Effector CD4-positive, alpha-beta T cell (primary cell): ENCODE results near the gene KRTAP4-3.
"Not testable (repeated sequence)": the region's sequence is repeated elsewhere in the genome, so short reads cannot be mapped to it uniquely, and the experiment has no call there.

Experiments used
- DNase-seq: peaks from one replicate; pipeline ENCODE4 v3.0.0-alpha.2; 2020

The KRTAP4-3 gene

DNA sequence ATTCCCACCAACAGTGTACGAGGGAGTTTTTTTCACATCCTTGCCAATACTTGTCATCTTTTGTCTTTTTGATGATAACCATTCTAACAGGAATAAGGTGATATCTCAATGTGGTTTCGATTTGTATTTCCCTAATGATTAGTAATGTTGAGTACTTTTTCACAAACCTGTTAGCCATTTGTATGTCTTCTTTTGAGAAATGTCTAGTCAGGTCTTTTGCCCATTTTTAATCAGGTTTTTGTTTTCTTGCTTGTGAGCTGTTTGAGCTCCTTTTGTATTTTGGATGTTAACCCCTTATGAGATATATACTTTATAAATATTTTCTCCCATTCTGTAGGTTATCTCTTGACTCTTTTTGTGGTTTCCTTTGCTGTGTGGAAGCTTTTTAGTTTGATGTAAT lies 16.5 kb downstream of the KRTAP4-3 start:
- no peak for DNase-seq

DNA sequence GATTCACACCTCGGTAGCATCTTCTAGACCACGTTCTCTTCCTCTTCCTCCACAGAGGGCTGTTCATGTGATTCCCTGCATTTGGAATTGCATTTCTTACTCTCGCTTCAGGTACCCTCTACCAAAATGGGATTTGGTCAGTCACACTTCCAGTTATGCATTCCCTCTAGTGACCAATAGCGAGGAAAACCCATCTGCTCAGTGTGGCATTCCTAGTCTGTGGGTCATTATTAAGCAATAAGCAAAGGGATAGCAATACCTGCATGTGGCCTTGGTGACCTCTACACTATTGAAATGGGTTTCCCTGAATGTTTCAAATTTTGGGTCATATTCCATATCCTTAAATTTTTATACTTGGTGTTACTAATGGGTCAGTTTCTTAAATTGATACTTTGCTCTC lies 18.0 kb downstream of the KRTAP4-3 start:
- DNase-seq: no peak

- no peak for DNase-seq
Measured at GRCh38 chr17:41149652-41149985, 18.4 kb downstream of the KRTAP4-3 start, which contains the start of gene KRTAP4-5. KRTAP4-5 (minus strand) TSS chr17:41149825; CDS start chr17:41149767, 58 bp downstream.

- not testable (repeated sequence) for DNase-seq
Measured at GRCh38 chr17:41148971-41149651, 18.9 kb downstream of the KRTAP4-3 start.

GRCh38 chr17:41147531-41148204 lies 20.4 kb downstream of the KRTAP4-3 start:
- DNase-seq: no peak

DNA sequence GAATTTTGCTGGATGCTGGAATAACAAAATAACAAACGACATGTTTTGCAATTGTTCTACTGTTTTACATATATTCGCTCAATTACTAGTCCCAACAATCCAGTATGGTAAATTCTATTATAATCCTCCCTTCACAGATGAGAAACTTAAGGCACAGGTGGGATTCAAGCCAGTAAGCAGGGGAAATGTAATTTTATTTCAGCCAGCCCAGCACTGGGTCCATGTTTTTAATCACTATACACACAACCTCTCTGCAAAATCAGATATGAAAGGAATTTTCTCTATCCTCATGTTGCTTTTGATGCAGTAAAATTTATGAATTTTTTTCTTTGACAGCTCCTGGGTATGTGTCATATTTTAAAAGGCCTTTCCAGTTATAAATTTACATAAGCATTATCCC lies 22.8 kb downstream of the KRTAP4-3 start:
- DNase-seq: no peak

GRCh38 chr17:41144846-41145245 lies 23.2 kb downstream of the KRTAP4-3 start:
- DNase-seq: no peak

DNA sequence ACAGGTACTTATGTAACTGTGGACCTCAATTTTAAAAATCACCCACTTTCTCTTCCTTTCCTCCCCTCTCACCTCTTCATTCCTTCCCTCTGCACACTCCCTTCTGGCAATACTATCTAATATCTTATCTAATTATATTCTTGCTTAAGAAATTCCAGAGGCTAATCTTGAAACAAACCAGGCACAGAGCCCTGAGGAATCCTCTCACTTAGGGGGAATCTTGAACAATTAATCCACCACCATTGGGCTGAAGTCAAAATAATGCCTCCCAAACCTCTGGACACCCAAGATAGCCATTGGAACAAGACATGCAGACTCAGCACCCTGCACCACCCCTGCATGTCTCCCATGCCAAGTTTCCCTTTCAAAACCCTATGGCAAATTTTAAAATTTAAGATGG lies 26.7 kb downstream of the KRTAP4-3 start:
- no peak for DNase-seq

- DNase-seq: no peak
Measured at GRCh38 chr17:41140360-41141131, 27.5 kb downstream of the KRTAP4-3 start, which contains the start of gene KRTAP4-6. KRTAP4-6 (minus strand) TSS chr17:41140544; CDS start chr17:41140487, 57 bp downstream.

DNA sequence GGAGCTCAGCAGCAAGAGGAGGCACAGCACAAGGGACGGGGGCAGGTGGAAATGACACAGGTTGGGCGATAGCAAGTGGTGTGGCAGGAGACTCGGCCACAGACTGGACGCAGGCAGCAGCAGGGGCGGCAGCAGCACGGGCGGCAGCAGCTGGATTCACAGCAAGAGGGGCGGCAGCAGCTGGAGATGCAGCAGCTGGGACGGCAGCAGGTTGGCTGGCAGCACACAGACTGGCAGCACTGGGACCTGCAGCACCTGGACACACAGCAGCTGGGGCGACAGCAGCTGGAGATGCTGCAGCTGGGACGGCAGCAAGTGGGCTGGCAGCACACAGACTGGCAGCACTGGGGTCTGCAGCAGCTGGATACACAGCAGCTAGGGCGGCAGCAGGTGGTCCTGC lies 28.2 kb downstream of the KRTAP4-3 start:
- DNase-seq: not testable (repeated sequence)

DNA sequence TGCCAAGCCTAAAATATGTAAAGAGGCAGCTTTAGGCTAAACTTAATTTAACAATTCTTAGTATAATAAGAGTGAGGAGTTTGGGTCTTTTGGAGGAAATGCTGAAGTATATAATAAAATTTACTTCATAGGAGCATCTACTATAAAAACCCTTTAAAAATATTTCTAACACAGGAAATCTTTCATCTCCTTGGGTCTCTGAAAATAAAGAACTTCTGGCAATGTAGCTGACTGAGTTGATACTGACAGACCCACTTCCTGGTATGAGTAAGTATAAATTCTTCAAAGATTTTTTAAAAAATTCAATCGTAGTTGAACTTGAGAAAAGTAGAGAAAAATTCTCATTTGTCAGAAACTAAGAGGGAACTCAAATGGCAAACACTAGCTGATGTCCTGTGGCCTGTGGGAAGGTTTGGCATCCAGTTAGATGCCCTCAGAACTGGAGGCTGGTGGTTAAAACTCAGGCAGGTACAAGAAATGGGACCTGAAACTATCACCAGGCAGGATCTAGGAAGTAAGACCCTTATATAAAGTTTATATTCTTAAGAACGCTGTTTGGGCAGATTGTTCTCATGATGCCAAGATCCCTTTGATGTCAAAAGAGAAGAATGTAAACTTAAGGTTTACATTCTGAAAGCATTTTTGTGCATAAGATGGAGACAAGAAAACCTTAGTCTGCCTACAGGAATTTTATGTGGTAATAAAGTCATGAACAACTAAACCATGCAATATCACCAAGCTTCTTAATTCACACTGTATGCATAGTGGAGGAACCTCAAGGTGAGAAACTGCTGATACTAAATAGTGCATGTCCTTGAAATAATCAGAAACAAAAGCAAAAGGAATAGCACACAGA lies 33.9 kb downstream of the KRTAP4-3 start:
- no peak for DNase-seq

- DNase-seq: no peak
Measured at GRCh38 chr17:41131979-41132378, 36.0 kb downstream of the KRTAP4-3 start.

GRCh38 chr17:41127371-41127770 lies 40.6 kb downstream of the KRTAP4-3 start:
- no peak for DNase-seq

- DNase-seq: no peak
Measured at GRCh38 chr17:41126412-41126811, 41.6 kb downstream of the KRTAP4-3 start.

- no peak for DNase-seq
Measured at GRCh38 chr17:41125064-41125463, 43.0 kb downstream of the KRTAP4-3 start.

- DNase-seq: not testable (repeated sequence)
Measured at GRCh38 chr17:41123991-41124371, 44.0 kb downstream of the KRTAP4-3 start, which contains the start of gene KRTAP4-12. KRTAP4-12 (minus strand) TSS chr17:41124182; CDS start chr17:41124122, 60 bp downstream.

GRCh38 chr17:41123292-41123990 lies 44.6 kb downstream of the KRTAP4-3 start:
- DNase-seq: not testable (repeated sequence)

- DNase-seq: no peak
Measured at GRCh38 chr17:41121742-41122141, 46.3 kb downstream of the KRTAP4-3 start.

DNA sequence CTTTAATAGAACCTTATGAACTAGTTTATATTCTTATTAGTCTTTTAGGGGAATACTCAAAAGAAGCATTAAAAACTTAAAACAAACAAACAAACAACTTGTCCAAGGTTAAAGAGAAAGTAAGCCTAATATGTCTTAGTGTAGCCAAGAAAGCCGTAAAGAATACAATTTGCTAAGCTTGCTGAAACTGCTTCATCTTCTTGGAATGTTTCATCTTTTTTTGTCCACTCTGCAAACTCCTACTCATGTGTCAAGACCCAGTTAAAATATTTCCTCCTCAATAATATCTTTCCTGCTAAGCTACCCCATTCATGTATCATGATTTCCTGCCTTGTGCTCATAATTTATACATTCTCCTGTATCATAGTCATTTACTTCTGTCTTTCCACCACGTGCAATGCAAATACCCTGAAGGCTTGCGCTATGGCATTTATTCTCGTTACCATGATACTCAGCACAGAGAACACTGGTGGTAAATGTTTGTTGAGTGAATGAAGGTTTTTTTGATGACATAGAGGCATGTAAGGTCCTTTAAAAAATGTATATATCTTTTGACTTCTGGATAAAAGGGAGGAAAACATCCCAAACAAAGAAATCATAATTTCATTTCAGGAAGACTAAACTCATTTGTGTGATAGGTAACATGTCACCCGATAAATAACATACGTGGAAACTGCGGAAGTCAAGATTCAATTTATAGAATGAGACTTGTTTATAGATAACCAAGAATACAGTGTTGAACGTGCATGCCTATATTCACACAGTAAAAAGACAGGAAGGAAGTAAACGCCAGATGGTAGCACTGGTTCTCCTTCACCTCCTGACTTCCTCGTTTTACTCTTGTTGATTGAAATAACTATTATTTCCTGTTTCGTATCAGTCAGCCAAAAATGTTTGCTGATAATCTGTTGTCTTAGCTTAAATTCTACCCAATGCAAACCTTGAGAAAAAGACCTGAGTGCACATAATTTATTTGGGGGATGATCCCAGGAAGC lies 48.0 kb downstream of the KRTAP4-3 start:
- not testable (repeated sequence) for DNase-seq

GRCh38 chr17:41118721-41119120 lies 49.3 kb downstream of the KRTAP4-3 start:
- DNase-seq: no peak
